ENCODE measurements around the gene GRP. TPM values are rescaled to one million over a fixed set of nuclear protein-coding genes. Genes with fewer than 3 reads are reported as not detected.

Gene GRP
- total RNA-seq, 2 experiments from 2014 or later = not detected

GRCh38 chr18:59268721-59269562 lies 49.0 kb downstream of the GRP start:
- Mint-ChIP-seq H3K4me3 (no peak overlapping the region), H3K27ac (no peak overlapping the region), H3K36me3 (no peaks in the 10 kb centered on the region), H3K4me1 (peaks cover 21% of the 10 kb centered on the region), H3K27me3 (peaks cover 89% of the 10 kb centered on the region), H3K9me3 (no peaks in the 10 kb centered on the region)
- DNase-seq = peak; percentile 69

DNA sequence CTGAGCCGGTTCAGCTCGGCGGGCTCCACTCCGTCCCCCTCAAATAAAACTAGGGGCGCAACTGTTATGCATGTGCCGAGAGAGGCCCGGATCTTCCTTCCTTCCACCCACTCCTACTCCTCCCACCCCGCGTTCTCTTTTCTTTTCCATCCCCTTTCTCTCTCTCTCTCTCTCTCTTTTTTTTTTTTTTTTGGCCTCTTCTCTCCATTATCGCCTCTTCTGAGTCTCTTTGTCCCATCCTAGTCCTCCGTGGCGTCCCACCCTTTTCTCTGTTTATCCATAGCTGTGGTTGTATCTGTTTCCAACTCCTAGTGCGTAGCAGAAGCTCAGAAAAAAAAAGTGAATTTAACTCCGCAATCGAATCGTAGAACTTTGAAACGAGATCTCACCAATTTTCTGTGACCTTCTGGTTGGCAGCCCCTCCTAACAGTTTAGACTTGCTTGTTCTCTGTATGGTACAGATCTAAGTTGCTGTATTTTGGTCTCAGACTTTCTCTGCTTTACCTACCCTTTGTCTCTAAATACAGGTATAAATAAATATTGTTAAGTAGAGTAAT lies 49.7 kb downstream of the GRP start:
- Mint-ChIP-seq H3K9me3 (no peaks in the 10 kb centered on the region), H3K27ac (no peak overlapping the region), H3K27me3 (peaks cover 89% of the 10 kb centered on the region), H3K4me1 (peaks cover 21% of the 10 kb centered on the region), H3K4me3 (peak overlapping the region; percentile 61), H3K36me3 (no peaks in the 10 kb centered on the region)
- DNase-seq = no peak

- H3K27me3 Mint-ChIP-seq = peaks cover 87% of the 10 kb centered on the region
- no peak overlapping the region for H3K27ac Mint-ChIP-seq
- no peaks in the 10 kb centered on the region for H3K9me3 Mint-ChIP-seq
- no peak for DNase-seq
- no peak overlapping the region for H3K4me3 Mint-ChIP-seq
- no peaks in the 10 kb centered on the region for H3K36me3 Mint-ChIP-seq
- H3K4me1 Mint-ChIP-seq = peaks cover 23% of the 10 kb centered on the region
Measured at GRCh38 chr18:59270689-59271257, 50.8 kb downstream of the GRP start.

DNA sequence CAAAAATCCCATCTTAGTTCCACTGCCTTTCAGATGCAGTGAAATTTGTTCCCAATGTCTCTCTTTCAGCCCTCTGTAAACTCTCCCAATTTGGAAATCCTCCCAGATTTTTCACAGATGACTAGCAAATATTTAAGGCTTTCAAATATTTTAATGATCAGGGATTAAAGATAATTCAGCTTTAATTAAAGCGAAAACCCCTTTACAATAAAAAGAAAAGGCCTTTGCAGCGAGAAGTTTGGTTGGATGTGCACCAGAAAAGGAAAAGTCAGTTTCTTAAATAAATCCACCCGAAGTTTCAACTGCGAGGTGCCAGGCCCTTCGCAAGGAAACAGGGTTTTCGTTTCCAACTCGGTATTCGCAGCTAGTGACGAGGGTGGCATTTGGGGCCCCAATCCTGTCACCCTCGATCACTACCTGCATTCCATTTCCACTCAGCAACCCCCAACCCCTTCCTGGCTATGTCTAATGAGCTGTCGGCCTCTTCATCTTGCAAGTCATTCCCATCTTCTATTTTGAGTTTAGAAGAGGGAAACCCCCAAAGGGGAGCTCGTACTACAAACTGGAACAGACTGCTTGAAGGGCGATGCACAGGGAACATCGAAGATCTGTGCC lies 51.8 kb downstream of the GRP start:
- H3K36me3 Mint-ChIP-seq = no peaks in the 10 kb centered on the region
- H3K4me3 Mint-ChIP-seq = no peak overlapping the region
- H3K27ac Mint-ChIP-seq = no peak overlapping the region
- H3K9me3 Mint-ChIP-seq = no peaks in the 10 kb centered on the region
- H3K27me3 Mint-ChIP-seq = peaks cover 87% of the 10 kb centered on the region
- DNase-seq = no peak
- H3K4me1 Mint-ChIP-seq = peaks cover 23% of the 10 kb centered on the region

GRCh38 chr18:59272221-59272888 lies 52.4 kb downstream of the GRP start:
- Mint-ChIP-seq H3K27me3 (peaks cover 87% of the 10 kb centered on the region), H3K4me1 (peaks cover 23% of the 10 kb centered on the region), H3K36me3 (no peaks in the 10 kb centered on the region), H3K4me3 (no peak overlapping the region), H3K27ac (no peak overlapping the region), H3K9me3 (no peaks in the 10 kb centered on the region)
- no peak for DNase-seq

GRCh38 chr18:59272891-59273758 lies 53.2 kb downstream of the GRP start, which contains the start of gene RAX:
RAX (minus strand) TSS chr18:59273454; CDS start chr18:59273206, 248 bp downstream.
- H3K36me3 Mint-ChIP-seq = no peaks in the 10 kb centered on the region
- H3K4me3 Mint-ChIP-seq = no peak within 1 kb of the TSS
- peaks cover 19% of the 10 kb centered on the region for H3K4me1 Mint-ChIP-seq
- peaks cover 85% of the 10 kb centered on the region for H3K27me3 Mint-ChIP-seq
- DNase-seq = peak; percentile 36
- H3K27ac Mint-ChIP-seq = no peak within 1 kb of the TSS
- no peaks in the 10 kb centered on the region for H3K9me3 Mint-ChIP-seq

DNA sequence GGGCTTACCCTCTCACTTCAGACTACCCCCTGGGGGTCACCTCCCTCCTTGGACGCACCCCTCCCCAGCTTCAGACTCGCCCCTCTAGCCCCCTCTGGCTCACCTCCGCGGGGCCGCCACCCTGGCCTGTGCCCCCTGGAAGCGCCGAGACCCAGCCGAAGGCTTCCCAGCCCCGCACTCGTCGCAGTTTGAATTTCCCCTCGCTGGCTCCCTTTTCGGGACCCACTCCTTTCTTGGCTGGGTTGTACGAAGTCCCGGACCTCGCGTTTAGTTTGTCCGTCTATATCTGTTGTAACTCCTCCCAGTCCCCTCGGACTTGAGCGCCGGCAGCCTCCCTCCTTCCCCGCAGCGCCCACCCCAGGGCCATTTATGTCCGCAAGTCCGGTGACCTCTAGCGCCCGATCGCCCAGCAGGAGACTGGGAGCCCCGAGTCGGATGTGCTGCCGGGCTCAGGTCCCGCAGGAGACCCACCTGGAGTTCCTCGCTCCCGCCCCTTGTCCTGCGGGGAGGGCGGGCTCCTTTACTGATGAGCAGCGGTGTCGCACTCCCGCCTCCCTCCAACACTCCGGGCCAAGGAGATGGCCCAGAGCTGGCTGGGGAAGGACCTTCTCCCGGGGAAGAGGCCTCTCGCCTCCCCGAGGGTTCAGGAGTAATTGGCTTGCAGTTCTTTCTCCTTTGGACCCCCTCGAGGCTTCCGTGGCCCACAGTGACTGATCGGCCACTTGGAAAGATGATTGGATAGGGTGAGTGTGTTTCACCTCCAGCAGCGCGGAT lies 54.0 kb downstream of the GRP start:
- peaks cover 84% of the 10 kb centered on the region for H3K27me3 Mint-ChIP-seq
- DNase-seq = no peak
- H3K4me1 Mint-ChIP-seq = peaks cover 14% of the 10 kb centered on the region
- H3K36me3 Mint-ChIP-seq = no peaks in the 10 kb centered on the region
- H3K4me3 Mint-ChIP-seq = no peak overlapping the region
- H3K9me3 Mint-ChIP-seq = no peaks in the 10 kb centered on the region
- H3K27ac Mint-ChIP-seq = no peak overlapping the region

DNA sequence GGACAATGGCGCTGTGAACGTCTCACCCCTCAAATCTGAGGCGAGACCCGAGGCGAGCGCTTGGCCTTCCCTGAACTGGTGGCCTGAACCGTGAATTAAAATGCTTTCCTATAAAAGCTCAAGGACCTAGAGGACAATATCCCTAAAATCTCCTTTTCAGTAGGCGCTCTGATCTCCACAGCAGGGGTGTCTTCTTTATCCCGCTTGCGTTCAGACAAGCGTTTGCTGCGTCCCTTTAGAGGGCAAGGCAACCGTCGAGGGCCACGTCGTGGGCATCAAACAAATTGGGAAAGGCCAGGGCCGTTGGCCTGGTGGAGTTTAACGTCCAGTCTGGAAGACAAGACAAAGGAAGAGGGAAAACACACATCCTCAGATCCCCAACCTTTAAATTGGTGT lies 54.6 kb downstream of the GRP start:
- H3K36me3 Mint-ChIP-seq = no peaks in the 10 kb centered on the region
- no peaks in the 10 kb centered on the region for H3K9me3 Mint-ChIP-seq
- no peak overlapping the region for H3K4me3 Mint-ChIP-seq
- peaks cover 81% of the 10 kb centered on the region for H3K27me3 Mint-ChIP-seq
- DNase-seq = no peak
- H3K27ac Mint-ChIP-seq = no peak overlapping the region
- peaks cover 12% of the 10 kb centered on the region for H3K4me1 Mint-ChIP-seq

GRCh38 chr18:59275406-59275949 lies 55.5 kb downstream of the GRP start:
- H3K4me1 Mint-ChIP-seq = peaks cover 9% of the 10 kb centered on the region
- H3K9me3 Mint-ChIP-seq = no peaks in the 10 kb centered on the region
- H3K27ac Mint-ChIP-seq = no peak overlapping the region
- no peaks in the 10 kb centered on the region for H3K36me3 Mint-ChIP-seq
- DNase-seq = no peak
- peaks cover 78% of the 10 kb centered on the region for H3K27me3 Mint-ChIP-seq
- no peak overlapping the region for H3K4me3 Mint-ChIP-seq

- Mint-ChIP-seq H3K27me3 (peaks cover 78% of the 10 kb centered on the region), H3K4me3 (no peak overlapping the region), H3K27ac (no peak overlapping the region), H3K9me3 (no peaks in the 10 kb centered on the region), H3K4me1 (peaks cover 9% of the 10 kb centered on the region), H3K36me3 (no peaks in the 10 kb centered on the region)
- DNase-seq = no peak
Measured at GRCh38 chr18:59276047-59276446, 56.1 kb downstream of the GRP start.

- H3K9me3 Mint-ChIP-seq = no peaks in the 10 kb centered on the region
- H3K36me3 Mint-ChIP-seq = no peaks in the 10 kb centered on the region
- no peak for DNase-seq
- H3K4me3 Mint-ChIP-seq = no peak overlapping the region
- peaks cover 73% of the 10 kb centered on the region for H3K27me3 Mint-ChIP-seq
- H3K4me1 Mint-ChIP-seq = peaks cover 3% of the 10 kb centered on the region
- no peak overlapping the region for H3K27ac Mint-ChIP-seq
Measured at GRCh38 chr18:59278793-59279192, 58.8 kb downstream of the GRP start.

- Mint-ChIP-seq H3K36me3 (no peaks in the 10 kb centered on the region), H3K27ac (no peak overlapping the region), H3K4me3 (no peak overlapping the region), H3K4me1 (peaks cover 3% of the 10 kb centered on the region), H3K27me3 (peaks cover 73% of the 10 kb centered on the region), H3K9me3 (no peaks in the 10 kb centered on the region)
- DNase-seq = no peak
Measured at GRCh38 chr18:59279193-59279592, 59.2 kb downstream of the GRP start.

DNA sequence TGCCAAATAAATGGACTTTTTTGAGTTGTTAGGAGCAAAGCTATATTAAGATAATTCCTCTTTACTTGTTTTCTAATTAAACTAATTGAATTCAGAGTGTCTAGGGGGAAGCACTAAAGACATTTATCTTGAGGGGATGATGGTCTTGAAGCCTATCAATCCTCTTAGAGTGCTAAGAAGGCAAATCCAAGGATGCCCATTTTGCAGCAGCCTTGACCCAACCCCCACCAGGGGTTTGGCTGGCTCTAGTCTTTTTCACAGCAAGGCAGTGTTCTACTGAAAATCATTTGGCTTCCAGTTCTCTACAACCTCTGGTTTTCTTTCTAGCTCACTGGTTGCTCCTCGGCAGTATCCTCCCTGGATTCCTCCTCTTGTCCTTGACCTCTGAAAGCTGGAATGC lies 59.8 kb downstream of the GRP start:
- no peak for DNase-seq
- Mint-ChIP-seq H3K9me3 (no peaks in the 10 kb centered on the region), H3K4me1 (peaks cover 3% of the 10 kb centered on the region), H3K27ac (no peak overlapping the region), H3K36me3 (no peaks in the 10 kb centered on the region), H3K4me3 (no peak overlapping the region), H3K27me3 (peaks cover 73% of the 10 kb centered on the region)
